OCI-LY1 (cell line): Measurements from ENCODE around the gene CAPG.

Experiments
- EZH2 ChIP-seq: fragments of 200-600 bp; sonication (generic), shearing (Covaris generic); IDR thresholded peaks from 2 replicates; pipeline ENCODE4 v1.8.0; 2017; ENCODE audit warnings: borderline replicate concordance, mixed run types, mild to moderate bottlenecking, antibody characterized with exemption, low read length, moderate library complexity, mixed read lengths
- TF ChIP-seq, protein P1 (sequence below): fragments of 200-600 bp; sonication (generic), shearing (Covaris generic); IDR thresholded peaks from 2 replicates; pipeline ENCODE4 v1.5.1; 2017; ENCODE audit warnings: mild to moderate bottlenecking, antibody characterized with exemption, low read length, moderate library complexity, mixed read lengths

- TF ChIP-seq, protein P1, sequence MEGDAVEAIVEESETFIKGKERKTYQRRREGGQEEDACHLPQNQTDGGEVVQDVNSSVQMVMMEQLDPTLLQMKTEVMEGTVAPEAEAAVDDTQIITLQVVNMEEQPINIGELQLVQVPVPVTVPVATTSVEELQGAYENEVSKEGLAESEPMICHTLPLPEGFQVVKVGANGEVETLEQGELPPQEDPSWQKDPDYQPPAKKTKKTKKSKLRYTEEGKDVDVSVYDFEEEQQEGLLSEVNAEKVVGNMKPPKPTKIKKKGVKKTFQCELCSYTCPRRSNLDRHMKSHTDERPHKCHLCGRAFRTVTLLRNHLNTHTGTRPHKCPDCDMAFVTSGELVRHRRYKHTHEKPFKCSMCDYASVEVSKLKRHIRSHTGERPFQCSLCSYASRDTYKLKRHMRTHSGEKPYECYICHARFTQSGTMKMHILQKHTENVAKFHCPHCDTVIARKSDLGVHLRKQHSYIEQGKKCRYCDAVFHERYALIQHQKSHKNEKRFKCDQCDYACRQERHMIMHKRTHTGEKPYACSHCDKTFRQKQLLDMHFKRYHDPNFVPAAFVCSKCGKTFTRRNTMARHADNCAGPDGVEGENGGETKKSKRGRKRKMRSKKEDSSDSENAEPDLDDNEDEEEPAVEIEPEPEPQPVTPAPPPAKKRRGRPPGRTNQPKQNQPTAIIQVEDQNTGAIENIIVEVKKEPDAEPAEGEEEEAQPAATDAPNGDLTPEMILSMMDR: no peak
- TF ChIP-seq EZH2: no peak
Measured at GRCh38 chr2:85378257-85378656, 31.9 kb downstream of the CAPG start.
